Fibroblast of mammary gland (primary cell): ENCODE data around the gene AOX1.

Experiments used
- DNase-seq: peaks from one replicate; pipeline ENCODE4 v3.0.0-alpha.2; 2010; ENCODE audit warnings: low read depth
- H3K4me3 ChIP-seq: 2 replicates; pipeline ENCODE4 v1.5.1; 2011; ENCODE audit warnings: low read depth, mild to moderate bottlenecking, low read length, moderate library complexity; ENCODE audit not compliant: control insufficient read depth
- TF ChIP-seq, protein P1 (sequence below): conservative IDR thresholded peaks from 2 replicates; pipeline ENCODE4 v1.5.1; 2011; ENCODE audit warnings: low read depth, low read length, inconsistent platforms; ENCODE audit not compliant: control insufficient read depth, insufficient read depth

The AOX1 gene

DNA sequence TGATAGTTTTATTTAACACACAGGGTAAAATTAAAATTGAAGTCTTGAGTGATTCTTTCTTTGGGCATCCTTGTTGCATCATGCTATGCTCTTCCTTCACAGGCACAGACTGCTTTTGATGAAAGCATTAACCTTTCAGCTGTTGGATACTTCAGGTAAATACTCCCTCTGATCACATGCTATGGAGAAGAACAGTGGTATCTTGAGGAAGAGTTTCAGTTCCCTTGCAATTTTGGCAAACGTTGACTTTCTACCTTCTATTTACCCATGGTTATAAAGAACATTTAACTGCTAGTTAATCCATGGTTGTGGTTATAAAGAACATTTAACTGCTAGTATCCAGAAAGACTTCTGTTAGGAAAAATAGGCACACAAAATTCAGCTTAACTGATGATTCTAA lies 75.7 kb downstream of the AOX1 start:
- no peak overlapping the region for H3K4me3 ChIP-seq
- TF ChIP-seq, protein P1, sequence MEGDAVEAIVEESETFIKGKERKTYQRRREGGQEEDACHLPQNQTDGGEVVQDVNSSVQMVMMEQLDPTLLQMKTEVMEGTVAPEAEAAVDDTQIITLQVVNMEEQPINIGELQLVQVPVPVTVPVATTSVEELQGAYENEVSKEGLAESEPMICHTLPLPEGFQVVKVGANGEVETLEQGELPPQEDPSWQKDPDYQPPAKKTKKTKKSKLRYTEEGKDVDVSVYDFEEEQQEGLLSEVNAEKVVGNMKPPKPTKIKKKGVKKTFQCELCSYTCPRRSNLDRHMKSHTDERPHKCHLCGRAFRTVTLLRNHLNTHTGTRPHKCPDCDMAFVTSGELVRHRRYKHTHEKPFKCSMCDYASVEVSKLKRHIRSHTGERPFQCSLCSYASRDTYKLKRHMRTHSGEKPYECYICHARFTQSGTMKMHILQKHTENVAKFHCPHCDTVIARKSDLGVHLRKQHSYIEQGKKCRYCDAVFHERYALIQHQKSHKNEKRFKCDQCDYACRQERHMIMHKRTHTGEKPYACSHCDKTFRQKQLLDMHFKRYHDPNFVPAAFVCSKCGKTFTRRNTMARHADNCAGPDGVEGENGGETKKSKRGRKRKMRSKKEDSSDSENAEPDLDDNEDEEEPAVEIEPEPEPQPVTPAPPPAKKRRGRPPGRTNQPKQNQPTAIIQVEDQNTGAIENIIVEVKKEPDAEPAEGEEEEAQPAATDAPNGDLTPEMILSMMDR: no peak

DNA sequence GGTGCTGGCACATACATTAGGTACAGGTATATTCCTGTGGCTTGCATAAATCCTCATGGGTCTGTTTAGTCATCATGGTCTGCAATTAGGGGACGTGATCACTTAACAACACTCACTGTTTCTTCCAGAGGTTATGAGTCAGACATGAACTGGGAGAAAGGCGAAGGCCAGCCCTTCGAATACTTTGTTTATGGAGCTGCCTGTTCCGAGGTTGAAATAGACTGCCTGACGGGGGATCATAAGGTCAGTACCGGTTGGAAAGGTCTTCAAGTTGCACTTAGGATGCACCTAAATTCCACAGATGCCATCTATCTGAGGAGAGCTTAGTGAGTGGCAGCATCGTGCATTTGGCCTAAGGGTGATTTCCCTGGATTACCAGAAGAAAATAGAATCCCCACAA lies 76.9 kb downstream of the AOX1 start:
- peak; percentile 88 for DNase-seq
- TF ChIP-seq, protein P1: no peak
- no peak overlapping the region for H3K4me3 ChIP-seq

More for the DNA sequence above, 75.7 kb downstream of the AOX1 start:
- DNase-seq: no peak

DNA sequence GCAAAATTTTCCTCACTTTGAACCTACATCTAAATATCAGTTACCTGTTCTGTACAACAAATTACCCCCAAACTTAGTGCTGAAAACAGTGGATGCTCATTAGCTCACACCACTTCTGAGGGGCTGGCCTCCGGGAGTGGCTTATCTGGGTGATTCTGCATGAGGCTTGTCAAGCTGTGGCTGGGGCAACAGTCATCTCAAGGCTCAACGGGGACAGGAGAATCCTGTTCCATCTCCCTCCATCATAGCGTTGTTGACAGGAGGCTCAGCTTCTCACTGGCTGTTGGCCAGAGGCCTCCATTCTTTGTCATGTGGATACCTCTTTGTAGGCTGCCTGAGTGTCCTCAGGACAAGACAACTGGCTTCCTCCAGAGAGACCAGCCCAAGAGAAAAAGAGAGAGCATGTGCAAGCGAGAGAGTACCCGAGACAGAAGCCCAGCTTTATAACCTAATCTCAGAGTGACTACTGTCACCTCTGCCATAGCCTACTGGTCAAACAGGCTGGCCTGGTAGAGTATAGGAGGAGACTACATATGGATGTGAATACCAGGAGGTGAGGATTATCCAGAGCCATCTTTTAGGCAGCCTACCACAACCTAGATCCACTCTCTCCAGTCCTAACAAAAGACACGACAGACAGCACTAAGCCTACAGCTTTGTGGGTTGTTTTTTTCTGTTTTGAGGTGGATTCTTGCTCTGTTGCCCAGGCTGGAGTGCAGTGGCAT lies 79.1 kb downstream of the AOX1 start:
- no peak for DNase-seq
- TF ChIP-seq, protein P1: no peak
- no peak overlapping the region for H3K4me3 ChIP-seq

DNA sequence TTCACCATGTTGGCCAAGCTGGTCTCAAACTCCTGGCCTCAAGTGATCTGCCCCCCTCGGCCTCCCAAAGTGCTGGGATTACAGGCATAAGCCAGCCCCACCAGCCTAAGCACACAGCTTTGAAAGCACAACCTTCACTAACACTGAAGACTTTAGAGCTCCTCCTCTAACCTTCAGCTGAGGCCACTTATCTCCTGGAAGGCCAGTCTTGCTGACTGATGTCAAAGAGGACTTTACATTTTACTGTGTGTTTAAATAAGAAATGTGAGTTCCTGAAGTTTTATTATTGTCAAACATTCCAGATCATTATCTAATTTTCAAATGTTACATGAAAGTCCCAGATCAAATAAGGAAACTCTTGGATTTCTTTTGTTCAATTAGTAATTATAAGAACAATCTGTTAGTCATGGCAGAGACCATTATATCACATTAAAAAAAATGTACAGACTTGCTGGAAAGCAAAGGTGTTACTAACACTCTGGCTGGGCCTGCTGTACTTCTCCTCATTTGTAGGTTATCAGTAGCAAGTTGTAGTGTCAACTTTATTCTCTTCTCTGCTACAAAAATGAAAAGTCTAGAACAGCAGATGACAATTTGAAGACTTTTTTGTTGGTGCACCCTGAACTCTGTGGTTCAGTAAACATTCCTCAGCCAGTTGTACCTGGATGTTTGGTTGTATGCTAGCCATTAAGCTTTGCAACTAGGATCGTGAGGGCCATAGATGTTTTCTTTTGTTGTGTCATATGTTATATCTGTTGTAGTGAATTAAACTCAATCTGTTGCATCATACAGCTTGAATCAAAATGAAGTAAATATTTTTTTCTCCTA lies 80.0 kb downstream of the AOX1 start:
- DNase-seq: no peak
- TF ChIP-seq, protein P1: no peak
- no peak overlapping the region for H3K4me3 ChIP-seq

DNA sequence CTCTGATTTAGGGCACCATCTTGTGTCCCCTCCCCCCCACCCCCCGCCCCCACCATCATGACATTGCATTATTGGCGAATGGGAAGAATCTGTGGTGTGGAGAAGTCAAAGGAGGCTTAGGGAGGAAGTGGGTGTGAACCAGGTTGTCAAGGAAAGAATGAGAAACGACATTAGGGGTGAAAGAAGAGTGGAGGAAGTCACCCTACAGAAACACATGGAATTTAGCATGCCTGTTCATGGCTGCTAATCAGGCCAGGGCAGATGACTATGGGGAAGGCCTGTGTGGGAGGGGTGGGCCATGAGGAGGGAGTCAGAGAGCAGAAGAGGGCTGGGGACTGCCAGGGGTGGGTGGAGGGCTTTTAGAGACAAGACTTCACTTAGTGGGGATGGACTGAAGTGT lies 81.6 kb downstream of the AOX1 start:
- TF ChIP-seq, protein P1: no peak
- no peak for DNase-seq
- H3K4me3 ChIP-seq: no peak overlapping the region

DNA sequence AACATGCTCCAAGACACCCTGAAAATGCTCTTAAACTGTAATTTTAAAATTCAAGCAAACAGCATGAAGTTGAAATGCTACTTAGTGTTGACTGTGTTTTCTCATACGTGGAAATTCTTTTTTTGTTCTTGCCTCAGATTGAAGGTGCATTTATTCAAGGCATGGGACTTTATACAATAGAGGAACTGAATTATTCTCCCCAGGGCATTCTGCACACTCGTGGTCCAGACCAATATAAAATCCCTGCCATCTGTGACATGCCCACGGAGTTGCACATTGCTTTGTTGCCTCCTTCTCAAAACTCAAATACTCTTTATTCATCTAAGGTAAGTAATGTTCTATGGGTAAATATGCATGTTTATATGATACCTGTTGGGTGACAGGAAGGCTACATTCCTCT lies 82.7 kb downstream of the AOX1 start:
- DNase-seq: no peak
- no peak overlapping the region for H3K4me3 ChIP-seq
- TF ChIP-seq, protein P1: no peak
